Stimulated activated CD4-positive, alpha-beta T cell treated with anti-CD3 and anti-CD28 coated beads, Interleukin-15, amount 100 ng/mL, for 48 hours (primary cell): ENCODE data around the gene TRIM54.
A peak's percentile ranks its signal among the peaks of the same experiment; 100 is the strongest.
"Not testable (repeated sequence)": the region's sequence is repeated elsewhere in the genome, so short reads cannot be mapped to it uniquely, and the experiment has no call there.

ENCODE experiments used
- DNase-seq, 2 donors: peaks; one replicate each; pipeline ENCODE4 v3.0.0-alpha.2; 2020; ENCODE audit warnings: low read depth in 2 of 2

TRIM54 gene

GRCh38 chr2:27256855-27257454 is 25.3 kb upstream of the TRIM54 start:
- no peak for DNase-seq

GRCh38 chr2:27258051-27258450 is 24.2 kb upstream of the TRIM54 start:
- DNase-seq = no peak

- no peak for DNase-seq
These were observed 20.8 kb upstream of the TRIM54 start for GRCh38 chr2:27261241-27261925.

- DNase-seq = no peak
These were observed 20.3 kb upstream of the TRIM54 start for GRCh38 chr2:27261926-27262298.

- DNase-seq = peak; percentile 40 to 70
These were observed 19.6 kb upstream of the TRIM54 start, which contains the start of gene SLC30A3 for GRCh38 chr2:27262379-27263286. Gene SLC30A3, minus strand, starts transcription at chr2:27263047. Its CDS starts 141 bp downstream, at chr2:27262906.

GRCh38 chr2:27263287-27264252 is 18.7 kb upstream of the TRIM54 start:
- no peak for DNase-seq

- no peak for DNase-seq
These were observed 17.9 kb upstream of the TRIM54 start for GRCh38 chr2:27264253-27264752.

GRCh38 chr2:27264753-27265535 is 17.3 kb upstream of the TRIM54 start:
- peak in 1 of 2 donors; percentile 48 for DNase-seq

- DNase-seq = no peak
These were observed 16.7 kb upstream of the TRIM54 start for GRCh38 chr2:27265536-27265870.

- not testable (repeated sequence) for DNase-seq
These were observed 13.9 kb upstream of the TRIM54 start for GRCh38 chr2:27268296-27268695.

- no peak for DNase-seq
These were observed 12.1 kb upstream of the TRIM54 start for GRCh38 chr2:27270131-27270530.

- no peak for DNase-seq
These were observed 11.6 kb upstream of the TRIM54 start for GRCh38 chr2:27270670-27271069.

- no peak for DNase-seq
These were observed 10.4 kb upstream of the TRIM54 start for GRCh38 chr2:27271631-27272340.

GRCh38 chr2:27272537-27273522 is 9.4 kb upstream of the TRIM54 start:
- DNase-seq = not testable (repeated sequence)

- DNase-seq = no peak
These were observed 6.7 kb upstream of the TRIM54 start, which contains the start of gene DNAJC5G for GRCh38 chr2:27275211-27276150. Gene DNAJC5G, plus strand, starts transcription at chr2:27275433. Its CDS starts 1,296 bp downstream, at chr2:27276729.

GRCh38 chr2:27278010-27278409 is 4.2 kb upstream of the TRIM54 start:
- DNase-seq = no peak

- DNase-seq = no peak
These were observed 1.4 kb upstream of the TRIM54 start for GRCh38 chr2:27280826-27281225.
